ENCODE data around the gene NDUFS2. TPM values are rescaled to one million over a fixed set of nuclear protein-coding genes. Genes with fewer than 3 reads are reported as not detected.

Gene NDUFS2
- total and polyA plus RNA-seq, 9 of the 15 experiments (the other 6 are each of a cell fraction or from before 2014, with no cell fraction given) = 70.0 to 176 (median 141) TPM

DNA sequence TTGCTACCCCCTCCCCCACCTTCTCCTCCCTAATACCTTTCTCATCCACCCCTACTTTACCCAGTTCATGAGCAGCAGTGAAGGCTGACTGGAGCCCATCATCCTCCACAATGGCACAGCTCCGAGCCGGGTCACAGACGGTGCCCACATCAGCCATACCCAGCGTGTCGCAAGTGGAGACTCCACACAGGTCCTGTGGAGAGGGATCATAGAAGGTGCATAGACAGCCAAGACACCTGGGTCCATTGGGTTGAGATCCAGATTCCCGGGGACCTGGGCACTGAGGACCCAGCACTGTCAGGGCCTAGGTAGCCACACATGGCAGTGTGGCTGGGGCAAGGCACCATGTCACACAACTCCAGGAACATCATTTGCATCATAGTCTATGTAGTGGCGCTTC lies 6.1 kb upstream of the NDUFS2 start (continued):
- TF ChIP-seq ZNF740 (CRISPR knock-in tag; IDR thresholded peaks at IDR 0.05) = no peak
- TF ChIP-seq ZNF740 (tag; IDR thresholded peaks at IDR 0.05) = no peak
- no peak for TF ChIP-seq ZNF511 (CRISPR knock-in tag; IDR thresholded peaks at IDR 0.05)
- no peak for TF ChIP-seq ZNF408 (CRISPR knock-in tag; IDR thresholded peaks at IDR 0.05; ENCODE audit: low read depth)
- TF ChIP-seq, protein P1, sequence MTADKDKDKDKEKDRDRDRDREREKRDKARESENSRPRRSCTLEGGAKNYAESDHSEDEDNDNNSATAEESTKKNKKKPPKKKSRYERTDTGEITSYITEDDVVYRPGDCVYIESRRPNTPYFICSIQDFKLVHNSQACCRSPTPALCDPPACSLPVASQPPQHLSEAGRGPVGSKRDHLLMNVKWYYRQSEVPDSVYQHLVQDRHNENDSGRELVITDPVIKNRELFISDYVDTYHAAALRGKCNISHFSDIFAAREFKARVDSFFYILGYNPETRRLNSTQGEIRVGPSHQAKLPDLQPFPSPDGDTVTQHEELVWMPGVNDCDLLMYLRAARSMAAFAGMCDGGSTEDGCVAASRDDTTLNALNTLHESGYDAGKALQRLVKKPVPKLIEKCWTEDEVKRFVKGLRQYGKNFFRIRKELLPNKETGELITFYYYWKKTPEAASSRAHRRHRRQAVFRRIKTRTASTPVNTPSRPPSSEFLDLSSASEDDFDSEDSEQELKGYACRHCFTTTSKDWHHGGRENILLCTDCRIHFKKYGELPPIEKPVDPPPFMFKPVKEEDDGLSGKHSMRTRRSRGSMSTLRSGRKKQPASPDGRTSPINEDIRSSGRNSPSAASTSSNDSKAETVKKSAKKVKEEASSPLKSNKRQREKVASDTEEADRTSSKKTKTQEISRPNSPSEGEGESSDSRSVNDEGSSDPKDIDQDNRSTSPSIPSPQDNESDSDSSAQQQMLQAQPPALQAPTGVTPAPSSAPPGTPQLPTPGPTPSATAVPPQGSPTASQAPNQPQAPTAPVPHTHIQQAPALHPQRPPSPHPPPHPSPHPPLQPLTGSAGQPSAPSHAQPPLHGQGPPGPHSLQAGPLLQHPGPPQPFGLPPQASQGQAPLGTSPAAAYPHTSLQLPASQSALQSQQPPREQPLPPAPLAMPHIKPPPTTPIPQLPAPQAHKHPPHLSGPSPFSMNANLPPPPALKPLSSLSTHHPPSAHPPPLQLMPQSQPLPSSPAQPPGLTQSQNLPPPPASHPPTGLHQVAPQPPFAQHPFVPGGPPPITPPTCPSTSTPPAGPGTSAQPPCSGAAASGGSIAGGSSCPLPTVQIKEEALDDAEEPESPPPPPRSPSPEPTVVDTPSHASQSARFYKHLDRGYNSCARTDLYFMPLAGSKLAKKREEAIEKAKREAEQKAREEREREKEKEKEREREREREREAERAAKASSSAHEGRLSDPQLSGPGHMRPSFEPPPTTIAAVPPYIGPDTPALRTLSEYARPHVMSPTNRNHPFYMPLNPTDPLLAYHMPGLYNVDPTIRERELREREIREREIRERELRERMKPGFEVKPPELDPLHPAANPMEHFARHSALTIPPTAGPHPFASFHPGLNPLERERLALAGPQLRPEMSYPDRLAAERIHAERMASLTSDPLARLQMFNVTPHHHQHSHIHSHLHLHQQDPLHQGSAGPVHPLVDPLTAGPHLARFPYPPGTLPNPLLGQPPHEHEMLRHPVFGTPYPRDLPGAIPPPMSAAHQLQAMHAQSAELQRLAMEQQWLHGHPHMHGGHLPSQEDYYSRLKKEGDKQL (CRISPR knock-in tag; IDR thresholded peaks at IDR 0.05; ENCODE audit: borderline replicate concordance) = no peak
- TF ChIP-seq JUN (IDR thresholded peaks at IDR 0.05; ENCODE audit: borderline replicate concordance, low read depth, low read length) = no peak
- no peak for TF ChIP-seq JUN (CRISPR knock-in tag; IDR thresholded peaks at IDR 0.05; ENCODE audit: borderline replicate concordance)
- TF ChIP-seq ZNF347 (CRISPR knock-in tag; IDR thresholded peaks at IDR 0.05; ENCODE audit: low read depth) = no peak
- no peak for TF ChIP-seq IRF1 (CRISPR knock-in tag; IDR thresholded peaks at IDR 0.05; ENCODE audit: borderline replicate concordance)
